C1 segment of cervical spinal cord (tissue), 14 donors: ENCODE results near the gene TPX2.
"Not testable (repeated sequence)": the region's sequence is repeated elsewhere in the genome, so short reads cannot be mapped to it uniquely, and the experiment has no call there.

ENCODE experiments used
- DNase-seq, 14 donors: peaks; one replicate each; lab custom pipeline; 2025; lab: John Stamatoyannopoulos, UW

The TPX2 gene

GRCh38 chr20:31811796-31812728 lies 73.0 kb downstream of the TPX2 start:
- DNase-seq, result no peak

DNA sequence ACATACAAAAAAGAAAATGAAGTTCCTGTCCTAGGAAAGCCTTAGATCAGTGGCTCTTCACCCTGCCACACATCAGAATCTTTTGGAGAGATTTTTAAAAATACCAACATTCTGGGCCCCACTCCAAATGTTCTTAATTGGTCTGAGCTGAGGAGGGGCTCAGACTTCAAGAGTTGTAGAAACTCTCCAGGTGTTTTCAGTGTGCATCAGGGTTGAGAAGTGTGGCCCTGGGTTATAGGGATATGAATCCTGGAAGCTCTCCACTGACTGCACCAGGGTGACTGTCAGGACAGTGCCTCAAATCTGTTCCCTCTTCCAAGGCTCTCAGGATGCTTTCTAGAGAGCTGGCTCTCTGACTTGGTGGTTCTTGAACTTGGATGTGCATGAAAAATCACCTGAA lies 74.5 kb downstream of the TPX2 start:
- DNase-seq, result no peak

- DNase-seq, result not testable (repeated sequence)
Observed at GRCh38 chr20:31814142-31814541, 75.1 kb downstream of the TPX2 start.

GRCh38 chr20:31815408-31816188 lies 76.5 kb downstream of the TPX2 start:
- DNase-seq, result peak in 2 of 14 donors; percentile 3 to 46

GRCh38 chr20:31816221-31816620 lies 77.1 kb downstream of the TPX2 start:
- no peak for DNase-seq

- no peak for DNase-seq
Observed at GRCh38 chr20:31817461-31817860, 78.4 kb downstream of the TPX2 start.

DNA sequence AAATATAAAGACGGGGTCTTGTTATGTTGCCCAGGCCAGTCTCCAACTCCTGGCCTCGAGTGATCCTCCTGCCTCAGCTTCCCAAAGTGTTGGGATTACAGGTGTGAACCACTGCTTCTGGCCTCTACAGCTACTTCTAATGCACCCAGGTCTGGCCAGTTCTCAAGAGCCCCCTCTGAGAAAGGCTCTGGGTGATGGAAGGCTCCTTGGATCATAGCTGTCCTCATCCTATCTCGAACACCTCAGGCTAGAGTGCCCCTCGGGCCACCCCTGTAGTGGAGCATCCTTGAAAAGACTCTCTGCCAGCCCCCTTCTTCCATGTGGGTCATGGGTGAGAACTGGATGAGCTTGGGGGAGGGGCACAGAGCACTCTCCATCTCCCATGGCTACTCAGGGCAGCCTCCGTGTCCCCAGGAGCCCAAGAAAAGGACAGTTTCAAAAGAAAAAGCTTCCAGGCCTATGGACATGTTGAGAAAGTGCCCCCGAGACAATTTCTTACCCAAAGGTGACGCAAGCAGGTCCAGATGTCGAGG lies 79.4 kb downstream of the TPX2 start:
- DNase-seq, result no peak

DNA sequence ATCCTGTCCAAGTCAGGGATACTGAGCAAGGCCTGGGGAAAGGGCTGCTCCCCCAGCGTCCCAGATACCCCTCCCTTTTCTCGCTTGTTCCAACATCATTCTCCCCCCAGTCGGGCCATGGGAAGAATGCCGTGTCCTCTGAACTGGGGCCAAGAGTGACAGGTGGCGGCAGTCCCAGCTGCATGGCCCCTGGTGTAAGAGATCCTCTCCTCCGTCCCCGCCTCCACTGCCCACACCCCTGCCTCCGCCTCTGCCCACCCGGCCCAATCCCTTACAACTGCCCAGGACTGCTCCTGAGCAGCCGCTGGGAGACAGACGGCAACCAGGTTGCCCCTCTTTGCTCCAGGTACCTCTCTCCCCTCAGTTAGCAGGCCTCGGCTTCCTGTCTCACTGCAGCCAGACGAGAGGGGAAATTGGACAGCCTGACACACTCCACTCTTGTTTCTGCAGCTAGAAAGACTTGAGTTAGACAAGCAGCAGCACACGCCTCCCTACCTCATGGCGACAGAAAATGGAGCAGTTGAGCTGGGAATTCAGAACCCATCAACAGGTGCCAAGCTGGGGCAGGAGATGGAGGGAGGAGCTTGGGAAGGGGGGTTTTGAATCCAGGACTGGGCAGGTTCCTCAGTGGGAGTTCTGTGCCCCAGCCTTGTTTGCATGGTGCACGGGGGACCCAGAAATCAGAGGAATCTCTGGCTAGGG lies 80.1 kb downstream of the TPX2 start, which contains the start of gene MYLK2:
TSS of gene MYLK2 (plus strand) at position 274 of the 702 bp plus-strand sequence. CDS start at position 499, 225 bp downstream.
- DNase-seq, result no peak

DNA sequence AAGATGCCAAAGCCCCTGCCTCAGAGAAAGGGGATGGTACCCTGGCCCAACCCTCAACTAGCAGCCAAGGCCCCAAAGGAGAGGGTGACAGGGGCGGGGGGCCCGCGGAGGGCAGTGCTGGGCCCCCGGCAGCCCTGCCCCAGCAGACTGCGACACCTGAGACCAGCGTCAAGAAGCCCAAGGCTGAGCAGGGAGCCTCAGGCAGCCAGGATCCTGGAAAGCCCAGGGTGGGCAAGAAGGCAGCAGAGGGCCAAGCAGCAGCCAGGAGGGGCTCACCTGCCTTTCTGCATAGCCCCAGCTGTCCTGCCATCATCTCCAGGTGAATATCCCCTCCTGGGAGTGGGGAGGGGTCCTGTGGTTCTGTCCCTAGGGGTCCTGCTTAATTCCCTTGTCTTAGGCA lies 81.1 kb downstream of the TPX2 start:
- no peak for DNase-seq

- DNase-seq, result no peak
Observed at GRCh38 chr20:31821427-31821826, 82.3 kb downstream of the TPX2 start.

- peak; percentile 17 to 78 (median 51) for DNase-seq
Observed at GRCh38 chr20:31822421-31823330, 83.6 kb downstream of the TPX2 start.

GRCh38 chr20:31823360-31824124 lies 84.5 kb downstream of the TPX2 start:
- no peak for DNase-seq

DNA sequence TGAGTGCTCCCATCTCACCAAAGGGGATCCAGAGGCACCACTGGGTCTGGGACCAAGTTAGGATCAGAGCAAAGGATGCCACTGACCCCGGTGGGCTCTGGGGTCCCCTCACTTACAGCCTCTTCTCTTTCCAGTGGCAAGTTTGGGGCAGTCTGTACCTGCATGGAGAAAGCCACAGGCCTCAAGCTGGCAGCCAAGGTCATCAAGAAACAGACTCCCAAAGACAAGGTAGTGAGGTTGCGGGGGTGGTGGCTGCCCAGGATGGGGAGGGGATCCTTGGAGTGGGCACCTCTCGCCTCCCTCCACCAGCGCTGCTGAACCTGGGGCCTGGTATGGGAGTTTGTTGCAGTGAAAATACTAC lies 85.0 kb downstream of the TPX2 start:
- DNase-seq, result no peak

DNA sequence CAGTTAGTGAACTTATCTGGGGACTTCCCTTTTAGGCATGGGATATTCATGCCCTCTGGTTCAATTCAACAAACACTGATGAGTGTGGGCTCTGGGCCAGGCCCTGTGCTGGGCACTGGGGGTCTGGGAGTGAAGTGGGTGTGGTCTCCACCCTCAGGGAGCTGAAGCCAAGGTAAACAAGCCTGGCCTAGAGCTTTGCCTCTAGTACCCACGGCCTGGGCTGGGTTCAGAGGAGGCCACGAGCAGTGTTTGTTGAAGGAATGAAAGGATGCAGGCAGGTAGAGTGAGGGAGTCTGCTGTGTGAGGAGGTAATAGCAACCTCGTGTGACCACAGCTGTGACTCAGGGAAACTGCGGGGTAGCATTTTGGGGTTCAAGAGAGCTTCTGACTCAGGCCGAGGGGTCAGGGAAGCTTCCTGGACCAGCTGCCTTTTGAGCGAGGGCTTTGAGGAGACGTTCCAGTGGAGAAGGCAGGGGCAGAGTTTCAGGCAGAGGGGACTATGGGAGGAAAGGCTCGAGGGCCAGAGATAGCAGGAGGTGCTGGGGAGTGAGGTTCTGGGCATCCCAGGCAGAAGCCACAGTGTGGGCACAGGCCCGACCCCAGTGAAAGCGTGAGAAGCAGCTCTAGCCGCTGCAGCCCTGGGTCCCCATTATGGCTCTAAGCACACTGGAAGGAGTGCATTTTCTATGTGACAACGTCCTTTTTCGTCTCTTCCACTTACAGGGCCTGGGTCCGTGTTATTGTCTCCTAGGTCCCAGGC lies 85.6 kb downstream of the TPX2 start:
- DNase-seq, result no peak

GRCh38 chr20:31826074-31826473 lies 87.0 kb downstream of the TPX2 start:
- DNase-seq, result no peak

DNA sequence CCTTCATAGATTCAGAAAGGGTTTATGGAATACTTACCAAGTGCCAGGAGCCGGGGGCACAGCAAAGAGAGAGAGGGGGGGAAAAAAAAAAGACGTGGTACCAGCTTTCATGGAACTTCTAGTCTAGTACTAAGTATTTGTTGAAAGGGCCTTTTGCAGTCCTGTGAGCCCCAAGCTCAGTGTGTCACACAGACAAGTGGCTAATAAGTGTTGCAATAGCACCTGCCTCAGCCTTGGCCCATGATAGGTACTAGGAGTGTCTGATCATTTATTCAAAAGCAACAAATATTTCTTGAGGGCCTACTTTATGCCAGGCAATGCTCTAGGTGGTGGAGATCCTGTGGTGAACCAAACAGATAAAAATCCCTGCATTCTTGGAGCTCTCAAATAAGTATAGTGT lies 88.0 kb downstream of the TPX2 start:
- no peak for DNase-seq

- DNase-seq, result not testable (repeated sequence)
Observed at GRCh38 chr20:31828016-31828415, 88.9 kb downstream of the TPX2 start.

DNA sequence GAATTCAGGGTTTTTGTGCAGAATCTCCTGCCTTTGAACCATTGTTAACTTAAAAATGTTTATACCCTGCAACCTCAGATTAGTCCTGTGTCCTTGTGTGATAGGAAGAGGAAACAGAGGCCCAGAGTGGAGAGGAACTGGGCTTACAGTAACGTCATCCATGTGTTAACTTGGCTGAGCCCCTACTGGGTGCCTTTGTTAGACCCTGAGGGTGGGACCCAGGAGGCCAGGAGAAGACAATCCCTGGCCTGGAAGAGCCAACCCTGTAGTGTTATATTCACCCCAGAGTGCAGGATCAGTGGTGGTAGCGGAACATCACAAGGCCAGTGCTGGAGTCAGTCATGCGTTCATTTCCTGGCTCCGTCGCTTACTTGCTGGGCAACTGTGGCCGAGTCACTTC lies 90.6 kb downstream of the TPX2 start:
- DNase-seq, result no peak

DNA sequence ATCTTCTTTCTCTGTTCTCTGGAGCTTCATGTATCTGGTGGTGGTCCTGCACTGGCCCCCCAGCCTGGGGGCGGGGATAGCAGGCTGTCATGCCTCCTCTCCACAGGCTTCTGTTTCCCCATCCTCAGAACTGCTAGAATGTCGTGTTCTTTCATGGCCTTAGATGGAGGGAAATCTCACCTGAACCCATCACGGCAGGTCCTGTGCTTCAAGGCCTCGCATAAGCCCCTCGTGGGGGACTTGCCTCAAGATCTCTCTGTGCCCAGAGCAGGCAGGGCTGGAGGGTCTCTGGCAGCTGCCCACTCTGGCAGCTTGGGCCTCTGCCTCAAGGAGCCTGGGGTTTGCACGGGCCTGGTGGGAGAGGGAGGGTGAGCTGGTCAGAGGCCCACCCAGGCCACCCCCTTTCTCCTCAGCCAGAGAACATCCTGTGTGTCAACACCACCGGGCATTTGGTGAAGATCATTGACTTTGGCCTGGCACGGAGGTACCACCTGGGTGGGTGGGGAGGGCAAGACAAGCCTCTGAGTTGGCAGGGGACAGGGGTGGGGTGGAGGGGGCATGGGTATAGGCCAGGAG lies 91.4 kb downstream of the TPX2 start:
- DNase-seq, result no peak
